EL (cell line): Measurements from ENCODE around the gene TMEM170B.

Source experiments
- DNase-seq: peaks from one replicate; pipeline ENCODE4 v3.0.0-alpha.2; 2016

Gene TMEM170B

DNA sequence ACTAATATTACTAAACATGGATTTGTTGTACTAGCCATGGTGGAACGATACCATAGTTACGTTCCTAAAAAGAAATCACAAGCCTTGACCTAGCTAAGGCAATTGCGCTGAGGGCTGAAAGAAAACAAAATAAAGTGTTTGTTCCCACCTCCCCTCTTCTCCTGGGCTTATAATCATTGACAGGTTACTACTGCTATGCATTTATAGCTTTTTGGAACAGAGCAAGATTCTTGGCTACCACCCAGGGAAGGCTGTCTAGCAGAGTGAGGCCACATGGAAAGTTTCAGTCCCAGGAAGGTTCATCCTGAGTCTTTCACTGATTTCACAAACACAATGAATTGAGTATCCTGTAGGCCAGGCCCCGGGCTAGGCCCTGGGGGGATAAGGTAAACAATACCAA, 84.6 kb downstream of the TMEM170B start:
- no peak for DNase-seq

- DNase-seq = no peak
These were observed 85.7 kb downstream of the TMEM170B start for GRCh38 chr6:11623272-11623671.

DNA sequence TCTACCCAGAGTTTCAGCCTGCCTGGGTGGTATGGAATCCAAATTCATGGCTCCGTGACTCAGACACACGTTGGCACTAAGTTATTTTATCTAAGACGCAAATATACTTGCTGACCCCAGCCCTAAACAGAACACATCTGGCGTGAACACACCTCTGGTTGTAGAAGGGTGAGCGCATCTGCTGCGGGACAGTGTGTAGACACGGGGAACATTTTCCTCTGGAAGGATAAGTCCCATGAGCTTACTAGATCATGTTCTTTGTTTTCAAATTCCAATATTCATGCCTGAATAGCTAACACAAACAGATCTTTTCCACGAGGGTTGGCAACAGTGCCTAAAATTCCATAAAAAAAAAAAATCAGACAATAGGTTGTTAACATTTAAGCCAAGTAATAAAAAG, 87.8 kb downstream of the TMEM170B start:
- no peak for DNase-seq

DNA sequence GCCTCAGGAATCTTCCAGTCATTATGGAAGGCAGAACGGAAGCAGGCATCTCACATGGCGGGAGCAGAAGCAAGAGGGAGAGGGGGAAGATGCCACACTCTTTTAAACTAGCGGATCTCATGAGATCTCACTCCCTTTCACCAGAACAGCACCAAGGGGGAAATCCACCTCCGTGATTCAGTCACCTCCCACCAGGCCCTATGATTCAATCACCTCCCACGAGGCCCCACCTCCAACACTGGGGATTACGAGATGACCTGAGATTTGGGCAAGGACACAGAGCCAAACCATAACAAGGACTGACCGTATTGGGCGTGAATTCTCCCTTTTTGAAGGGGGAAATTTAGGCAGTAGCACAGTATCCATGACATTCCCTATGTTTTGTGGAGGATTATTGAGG, 88.8 kb downstream of the TMEM170B start:
- DNase-seq = no peak

DNA sequence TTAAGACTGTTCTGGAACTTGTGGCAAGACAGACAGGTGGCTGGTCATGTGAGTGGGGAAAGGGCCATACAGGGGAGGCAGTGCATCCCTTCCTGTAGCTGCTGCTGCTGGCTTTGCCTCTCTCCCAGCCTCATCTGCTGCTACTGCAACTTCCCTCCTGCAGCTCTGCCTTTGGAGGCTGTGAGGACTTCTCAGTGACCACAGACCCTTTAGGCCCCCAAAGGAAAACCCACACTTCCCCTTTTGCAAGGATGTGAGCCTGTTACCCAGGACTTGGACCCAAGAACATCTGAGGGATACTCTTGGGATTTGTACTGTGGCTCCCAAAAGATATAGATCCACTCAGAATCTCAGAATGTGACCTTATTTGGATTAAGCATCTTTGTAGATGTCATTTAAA, 91.0 kb downstream of the TMEM170B start:
- no peak for DNase-seq

DNA sequence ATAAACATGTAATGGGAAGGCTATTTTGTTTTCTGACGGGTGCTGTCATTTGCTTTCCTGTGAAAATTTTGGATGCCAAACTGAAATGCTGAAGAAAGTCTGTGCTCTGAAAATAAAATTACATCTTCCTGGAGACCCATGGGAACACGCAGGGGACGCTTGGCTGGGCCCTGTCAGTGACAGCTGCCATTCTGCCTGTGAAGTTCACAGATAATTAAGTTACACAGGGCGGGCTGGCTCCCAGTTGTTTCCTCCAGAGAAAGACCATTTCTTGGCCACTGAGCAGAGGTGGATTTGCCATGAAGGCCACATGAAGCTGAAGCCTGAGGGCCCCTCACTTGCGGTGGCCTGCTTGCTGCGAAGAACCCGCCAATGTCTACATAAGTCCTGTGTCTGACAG, 93.5 kb downstream of the TMEM170B start:
- no peak for DNase-seq

- no peak for DNase-seq
These were observed 94.0 kb downstream of the TMEM170B start for GRCh38 chr6:11631539-11631938.

GRCh38 chr6:11632231-11632630, 94.7 kb downstream of the TMEM170B start:
- peak; percentile 55 for DNase-seq

DNA sequence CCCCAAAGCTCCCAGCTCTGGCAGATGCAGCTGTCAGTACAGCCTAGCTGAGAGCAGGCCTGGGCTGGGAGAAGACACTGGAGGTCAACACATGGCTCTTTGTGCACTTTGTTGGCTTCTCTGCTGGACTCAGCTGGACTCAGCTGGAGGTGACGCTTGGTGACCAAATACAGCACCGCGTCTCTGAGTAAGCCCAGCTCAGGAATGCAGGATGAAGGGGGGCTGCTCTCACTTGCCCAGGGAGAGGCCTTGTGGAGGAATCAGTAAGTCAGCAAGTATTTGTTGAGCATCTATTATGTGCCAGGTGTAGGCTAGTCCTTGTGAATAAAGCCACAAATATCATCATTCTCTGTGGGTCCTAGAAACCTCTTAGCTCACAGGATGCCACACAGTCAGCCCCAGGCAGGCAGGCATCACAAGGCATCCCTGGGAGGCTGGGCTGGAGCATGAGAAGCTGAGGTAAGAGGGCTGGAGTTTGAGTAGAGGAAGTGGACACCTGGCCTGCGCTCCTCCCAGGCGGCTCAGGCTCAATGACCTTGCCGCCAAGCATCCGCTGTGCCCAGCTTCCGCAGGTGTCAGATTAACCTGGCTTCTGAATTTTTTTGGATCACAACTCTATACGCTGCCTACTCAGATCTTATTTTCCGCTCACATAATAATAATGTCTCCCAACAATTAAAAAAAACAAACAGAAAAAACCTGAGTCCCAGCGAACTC, 95.4 kb downstream of the TMEM170B start:
- peak; percentile 89 for DNase-seq
